Lung (tissue), 12 donors: Measurements from ENCODE around the gene PLA2G4A. TPM values are rescaled to one million over a fixed set of nuclear protein-coding genes. Genes with fewer than 3 reads are reported as not detected.

Experiments used
- ATAC-seq: fragments of 200-7000 bp; cut with Tn5 transposase; one replicate; pipeline ENCODE4 v1.9.1; 2020; ENCODE audit warnings: moderate number of reproducible peaks; ENCODE audit not compliant: insufficient read depth, low FRiP score
- DNase-seq, 3 donors: peaks; one replicate each; pipeline ENCODE4 v3.0.0-alpha.2; 2013 to 2017
- H3K27ac ChIP-seq, 2 donors: one replicate each; pipeline ENCODE4 v1.5.1; 2013; ENCODE audit warnings: mild to moderate bottlenecking in 2 of 2, moderate library complexity in 2 of 2, control low read depth in 1 of 2, inconsistent platforms in 1 of 2, low read depth in 1 of 2, low read length in 1 of 2
- H3K27me3 ChIP-seq, 3 donors: one replicate each; pipeline ENCODE4 v1.5.1; 2013; ENCODE audit warnings: low read length in 2 of 3; ENCODE audit not compliant: control insufficient read depth in 3 of 3, insufficient read depth in 3 of 3
- H3K36me3 ChIP-seq, 4 donors: one replicate each; pipeline ENCODE4 v1.5.1; 2013; ENCODE audit warnings: low read length in 4 of 4, mild to moderate bottlenecking in 1 of 4, moderate library complexity in 1 of 4; ENCODE audit not compliant: control insufficient read depth in 4 of 4, insufficient read depth in 4 of 4
- H3K4me1 ChIP-seq, 5 donors: one replicate each; pipeline ENCODE4 v1.5.1; 2013; ENCODE audit warnings: low read length in 5 of 5, mild to moderate bottlenecking in 2 of 5, moderate library complexity in 1 of 5; ENCODE audit not compliant: control insufficient read depth in 5 of 5, insufficient read depth in 5 of 5
- H3K4me3 ChIP-seq: one replicate; pipeline ENCODE4 v1.5.1; 2013; ENCODE audit warnings: mild to moderate bottlenecking, control low read depth, moderate library complexity
- H3K9ac ChIP-seq, 2 donors: one replicate each; pipeline ENCODE4 v1.5.1; 2013; ENCODE audit warnings: low read length in 2 of 2, control low read depth in 1 of 2; ENCODE audit not compliant: insufficient read depth in 1 of 2
- H3K9me3 ChIP-seq, 4 donors: one replicate each; pipeline ENCODE4 v1.5.1; 2013; ENCODE audit warnings: low read length in 3 of 4, mild to moderate bottlenecking in 1 of 4, moderate library complexity in 1 of 4; ENCODE audit not compliant: control insufficient read depth in 4 of 4, insufficient read depth in 3 of 4
- WGBS, 2 donors: extraction: QIAGEN DNeasy Blood & Tissue Kit; methylation state at CpG; one replicate each; pipeline ENCODE4 v1.1.7; 2013; 5-methylcytosine and 5-hydroxymethylcytosine counted together
- polyA plus RNA-seq, 2 donors: library from polyadenylated mRNA; stranded (reverse); fragments of 200-250 nt; gene quantifications; one replicate each; pipeline ENCODE4 v1.2.1, GENCODE V29; 2013
- total RNA-seq, 2 donors: library from RNA; depleted of rRNA in 1 of 2; stranded (reverse); fragments of >200 nt in 1 of 2; gene quantifications; one replicate each; pipeline ENCODE4 v1.2.1, GENCODE V29; 2014 to 2021
- TF ChIP-seq, protein P1 (sequence below): IDR thresholded peaks from 2 replicates; pipeline ENCODE4 v1.5.1; 2012; ENCODE audit warnings: mild to moderate bottlenecking; ENCODE audit errors: control extremely low read depth, extremely low read depth
- donor health status: control.
- donor health status: control.
- donor health status: Bipolar disorder and iron deficiency.
- donor health status: healthy.
- donor health status: DM: yes; HTN: yes; CAD: no.

The PLA2G4A gene
- total and polyA plus RNA-seq, 4 donors = 2.5 to 8.1 (median 6.4) TPM

DNA sequence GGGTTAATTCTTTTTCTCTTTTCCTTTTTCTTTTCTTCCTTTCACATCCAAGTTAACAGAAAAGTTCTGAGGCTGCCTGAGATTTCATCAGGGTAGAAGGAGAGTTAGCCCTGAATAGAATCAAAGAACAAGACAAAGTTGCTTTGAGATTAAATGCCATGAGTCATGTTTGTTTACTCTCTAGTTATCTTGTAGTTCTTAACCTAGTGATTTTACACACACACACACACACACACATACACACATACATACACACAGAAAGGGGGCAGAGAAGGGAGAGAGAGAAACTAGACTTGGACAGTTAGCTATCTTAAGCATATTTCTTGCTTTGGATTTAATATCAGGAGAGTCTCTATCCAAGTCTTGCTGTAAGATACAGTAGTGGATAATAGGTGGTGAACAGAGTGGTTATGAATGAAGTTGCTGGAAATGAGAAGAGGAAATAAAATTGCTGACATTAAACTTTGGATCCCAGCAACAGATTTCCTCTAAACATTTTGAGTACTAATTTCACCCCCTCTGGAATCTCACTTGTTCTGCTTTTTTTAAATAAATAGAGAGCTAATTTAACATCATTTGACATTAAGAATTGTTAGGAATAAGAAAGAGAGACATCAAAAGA lies 19.9 kb downstream of the PLA2G4A start:
- Histone ChIP-seq H3K27ac (no peak overlapping the region), H3K4me3 (no peak overlapping the region), H3K27me3 (no peaks in the 10 kb centered on the region), H3K4me1 (no peaks in the 10 kb centered on the region), H3K9me3 (no peaks in the 10 kb centered on the region), H3K36me3 (no peaks in the 10 kb centered on the region), H3K9ac (no peak overlapping the region)
- ATAC-seq = no peak
- TF ChIP-seq, protein P1, sequence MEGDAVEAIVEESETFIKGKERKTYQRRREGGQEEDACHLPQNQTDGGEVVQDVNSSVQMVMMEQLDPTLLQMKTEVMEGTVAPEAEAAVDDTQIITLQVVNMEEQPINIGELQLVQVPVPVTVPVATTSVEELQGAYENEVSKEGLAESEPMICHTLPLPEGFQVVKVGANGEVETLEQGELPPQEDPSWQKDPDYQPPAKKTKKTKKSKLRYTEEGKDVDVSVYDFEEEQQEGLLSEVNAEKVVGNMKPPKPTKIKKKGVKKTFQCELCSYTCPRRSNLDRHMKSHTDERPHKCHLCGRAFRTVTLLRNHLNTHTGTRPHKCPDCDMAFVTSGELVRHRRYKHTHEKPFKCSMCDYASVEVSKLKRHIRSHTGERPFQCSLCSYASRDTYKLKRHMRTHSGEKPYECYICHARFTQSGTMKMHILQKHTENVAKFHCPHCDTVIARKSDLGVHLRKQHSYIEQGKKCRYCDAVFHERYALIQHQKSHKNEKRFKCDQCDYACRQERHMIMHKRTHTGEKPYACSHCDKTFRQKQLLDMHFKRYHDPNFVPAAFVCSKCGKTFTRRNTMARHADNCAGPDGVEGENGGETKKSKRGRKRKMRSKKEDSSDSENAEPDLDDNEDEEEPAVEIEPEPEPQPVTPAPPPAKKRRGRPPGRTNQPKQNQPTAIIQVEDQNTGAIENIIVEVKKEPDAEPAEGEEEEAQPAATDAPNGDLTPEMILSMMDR = no peak
- no peak for DNase-seq

DNA sequence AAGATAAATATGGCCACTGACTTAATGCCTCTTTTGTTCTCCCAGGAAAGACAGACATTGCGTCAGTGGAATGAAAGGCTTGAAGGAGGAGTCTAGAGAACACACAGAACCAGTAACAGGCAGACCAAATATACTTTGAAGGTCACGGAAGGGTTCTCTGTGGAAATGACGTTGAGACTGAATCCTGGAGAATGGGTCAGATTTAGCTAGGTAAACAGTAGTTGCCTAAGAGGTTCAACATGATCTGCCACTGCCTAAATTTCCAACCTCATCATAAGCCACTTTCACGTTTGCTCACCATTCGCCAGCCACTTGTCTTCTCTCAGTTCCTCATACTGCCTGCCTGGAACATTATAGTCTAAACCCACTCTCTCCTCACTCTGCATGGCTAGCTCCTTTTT lies 20.5 kb downstream of the PLA2G4A start:
- Histone ChIP-seq H3K9ac (no peak overlapping the region), H3K27me3 (no peaks in the 10 kb centered on the region), H3K4me1 (no peaks in the 10 kb centered on the region), H3K36me3 (no peaks in the 10 kb centered on the region), H3K9me3 (no peaks in the 10 kb centered on the region), H3K27ac (no peak overlapping the region), H3K4me3 (no peak overlapping the region)
- WGBS, 2 donors = 66 to 68% methylated on average over 5 of the region's 5 CpGs
- ATAC-seq = no peak
- TF ChIP-seq, protein P1 = no peak
- DNase-seq = no peak

DNA sequence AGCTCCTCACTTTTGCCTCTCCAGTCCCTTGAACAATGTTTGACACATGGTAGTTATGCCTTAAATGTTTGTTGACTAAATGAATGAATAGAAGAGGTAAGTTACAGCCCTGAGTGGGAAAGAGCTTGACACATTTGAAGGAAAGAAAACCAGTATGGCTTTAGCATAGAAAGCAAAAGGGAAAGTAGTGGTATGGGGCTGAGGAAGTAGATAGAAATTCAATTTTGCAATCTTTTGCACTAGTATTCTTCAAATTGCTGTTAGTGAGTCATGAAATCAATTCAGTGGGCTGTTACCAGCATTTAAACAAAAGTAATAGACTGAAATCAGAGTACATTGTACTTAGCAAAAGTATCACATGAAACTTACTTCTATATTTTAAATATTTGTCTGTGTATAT lies 21.1 kb downstream of the PLA2G4A start:
- ATAC-seq (no peak), DNase-seq (no peak)
- Histone ChIP-seq H3K9ac (no peak overlapping the region), H3K27me3 (no peaks in the 10 kb centered on the region), H3K4me3 (no peak overlapping the region), H3K4me1 (no peaks in the 10 kb centered on the region), H3K9me3 (no peaks in the 10 kb centered on the region), H3K36me3 (no peaks in the 10 kb centered on the region), H3K27ac (no peak overlapping the region)
- TF ChIP-seq, protein P1 = no peak

DNA sequence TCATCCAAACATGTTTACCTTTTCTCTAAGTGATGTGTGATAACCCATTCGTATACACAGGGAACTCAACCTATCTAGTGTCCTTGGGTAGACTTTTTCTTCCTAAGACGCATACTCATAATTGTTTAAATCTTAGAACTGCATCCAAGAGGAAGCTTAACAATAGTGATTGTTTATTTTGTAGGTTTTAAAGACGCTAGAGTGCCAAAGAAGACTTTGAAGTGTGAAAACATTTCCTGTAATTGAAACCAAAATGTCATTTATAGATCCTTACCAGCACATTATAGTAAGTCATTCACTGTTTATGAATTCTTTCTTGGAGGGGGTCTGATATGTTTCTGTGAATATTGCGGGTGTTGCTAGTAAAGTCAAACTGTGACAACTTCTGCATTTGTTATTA lies 25.4 kb downstream of the PLA2G4A start:
- H3K9ac ChIP-seq = no peak overlapping the region
- H3K27ac ChIP-seq = no peak overlapping the region
- TF ChIP-seq, protein P1 = no peak
- H3K9me3 ChIP-seq = no peaks in the 10 kb centered on the region
- H3K36me3 ChIP-seq = no peaks in the 10 kb centered on the region
- no peaks in the 10 kb centered on the region for H3K4me1 ChIP-seq
- DNase-seq = no peak
- no peak for ATAC-seq
- no peak overlapping the region for H3K4me3 ChIP-seq
- WGBS, 2 donors = 37 to 64% methylated on average over 4 of the region's 4 CpGs
- no peaks in the 10 kb centered on the region for H3K27me3 ChIP-seq
